ENCODE results near the gene PHPT1.
"Not testable (repeated sequence)": the region's sequence is repeated elsewhere in the genome, so short reads cannot be mapped to it uniquely, and the experiment has no call there.

Gene PHPT1

GRCh38 chr9:136823136-136824046 lies 25.8 kb upstream of the PHPT1 start:
- DNase-seq (ENCODE audit: low read depth, low spot score), result no peak

DNA sequence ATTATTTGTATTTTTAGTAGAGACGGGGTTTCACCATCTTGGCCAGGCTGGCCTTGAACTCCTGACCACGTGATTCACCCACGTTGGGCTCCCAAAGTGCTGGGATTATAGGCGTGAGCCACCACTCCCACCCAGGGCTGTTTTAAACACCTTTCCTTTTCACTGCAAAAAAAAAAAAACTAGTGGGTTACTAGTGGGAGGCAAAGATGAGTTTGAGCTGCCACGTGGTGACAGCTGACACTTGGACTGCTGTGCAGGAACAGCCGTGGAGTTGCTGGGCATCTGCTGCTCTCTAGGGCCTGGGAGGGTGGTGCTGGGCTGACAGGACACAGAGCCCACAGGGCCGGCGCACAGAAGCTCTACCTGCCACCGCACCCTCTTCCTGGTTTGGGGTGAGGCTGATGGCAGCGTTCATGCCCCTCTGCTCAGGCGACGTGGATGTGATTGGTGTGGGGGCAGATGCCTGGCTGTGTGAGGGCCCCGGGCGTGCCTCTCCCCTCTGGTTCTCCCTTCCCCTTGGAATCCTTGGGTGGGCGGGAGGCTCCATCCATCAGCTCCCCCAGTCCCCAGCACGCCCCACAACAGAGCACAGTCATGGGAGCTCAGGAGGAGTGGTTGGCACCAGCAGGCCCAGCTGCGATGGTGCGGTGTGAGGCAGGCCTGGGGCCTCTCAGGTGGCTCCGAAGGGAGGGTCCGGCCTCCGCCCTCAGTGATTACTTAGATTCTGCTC lies 24.5 kb upstream of the PHPT1 start:
- DNase-seq (ENCODE audit: low read depth, low spot score), result no peak

DNA sequence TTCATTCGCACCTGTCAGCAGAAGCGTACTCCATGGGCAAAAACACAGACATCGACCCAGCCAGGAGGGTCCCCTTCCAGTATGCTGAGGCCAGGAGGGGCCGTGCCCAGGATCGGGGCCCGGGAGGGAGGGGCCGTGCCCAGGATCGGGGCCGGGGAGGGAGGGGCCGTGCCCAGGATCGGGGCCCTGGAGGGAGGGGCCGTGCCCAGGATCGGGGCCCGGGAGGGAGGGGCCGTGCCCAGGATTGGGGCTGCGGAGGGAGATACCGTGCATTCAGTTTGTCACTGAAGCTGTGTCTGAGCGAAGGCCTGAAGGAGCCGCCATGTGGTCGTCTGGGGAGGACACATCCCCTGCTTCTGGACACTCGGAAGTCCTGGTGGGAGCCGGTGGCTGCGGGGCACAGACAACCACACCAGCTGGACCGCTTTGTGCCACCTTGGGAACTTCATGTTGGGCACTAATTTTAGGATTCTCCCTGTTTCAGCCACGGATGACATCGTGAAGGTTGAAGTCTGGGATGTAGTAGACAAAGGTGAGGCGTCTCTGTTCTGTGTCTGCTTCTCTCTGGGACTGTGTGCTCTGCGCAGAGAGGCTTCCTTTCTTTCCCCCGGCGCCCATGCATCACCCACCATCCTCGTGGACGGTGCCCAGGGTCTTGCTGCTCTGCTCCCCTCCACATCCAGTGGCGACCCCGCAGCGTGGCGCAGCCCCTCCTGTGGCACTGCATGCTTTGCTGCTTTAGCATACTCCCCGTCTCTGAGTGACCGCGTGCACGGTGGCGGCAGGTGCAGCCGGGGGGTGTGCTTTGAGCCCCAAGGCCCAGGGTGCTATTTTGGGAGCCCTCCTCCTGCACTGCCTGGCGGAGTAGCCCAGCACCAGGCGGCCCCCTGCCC lies 23.7 kb upstream of the PHPT1 start:
- no peak for DNase-seq (ENCODE audit: low read depth, low spot score)

GRCh38 chr9:136826188-136826541 lies 23.0 kb upstream of the PHPT1 start:
- DNase-seq (ENCODE audit: low read depth, low spot score), result no peak

- no peak for DNase-seq (ENCODE audit: low read depth, low spot score)
Observed at GRCh38 chr9:136826703-136827582, 22.3 kb upstream of the PHPT1 start.

GRCh38 chr9:136827794-136828473 lies 21.3 kb upstream of the PHPT1 start:
- no peak for DNase-seq (ENCODE audit: low read depth, low spot score)

GRCh38 chr9:136828474-136829140 lies 20.6 kb upstream of the PHPT1 start:
- no peak for DNase-seq (ENCODE audit: low read depth, low spot score)

GRCh38 chr9:136829412-136829811 lies 19.8 kb upstream of the PHPT1 start:
- no peak for DNase-seq (ENCODE audit: low read depth, low spot score)

DNA sequence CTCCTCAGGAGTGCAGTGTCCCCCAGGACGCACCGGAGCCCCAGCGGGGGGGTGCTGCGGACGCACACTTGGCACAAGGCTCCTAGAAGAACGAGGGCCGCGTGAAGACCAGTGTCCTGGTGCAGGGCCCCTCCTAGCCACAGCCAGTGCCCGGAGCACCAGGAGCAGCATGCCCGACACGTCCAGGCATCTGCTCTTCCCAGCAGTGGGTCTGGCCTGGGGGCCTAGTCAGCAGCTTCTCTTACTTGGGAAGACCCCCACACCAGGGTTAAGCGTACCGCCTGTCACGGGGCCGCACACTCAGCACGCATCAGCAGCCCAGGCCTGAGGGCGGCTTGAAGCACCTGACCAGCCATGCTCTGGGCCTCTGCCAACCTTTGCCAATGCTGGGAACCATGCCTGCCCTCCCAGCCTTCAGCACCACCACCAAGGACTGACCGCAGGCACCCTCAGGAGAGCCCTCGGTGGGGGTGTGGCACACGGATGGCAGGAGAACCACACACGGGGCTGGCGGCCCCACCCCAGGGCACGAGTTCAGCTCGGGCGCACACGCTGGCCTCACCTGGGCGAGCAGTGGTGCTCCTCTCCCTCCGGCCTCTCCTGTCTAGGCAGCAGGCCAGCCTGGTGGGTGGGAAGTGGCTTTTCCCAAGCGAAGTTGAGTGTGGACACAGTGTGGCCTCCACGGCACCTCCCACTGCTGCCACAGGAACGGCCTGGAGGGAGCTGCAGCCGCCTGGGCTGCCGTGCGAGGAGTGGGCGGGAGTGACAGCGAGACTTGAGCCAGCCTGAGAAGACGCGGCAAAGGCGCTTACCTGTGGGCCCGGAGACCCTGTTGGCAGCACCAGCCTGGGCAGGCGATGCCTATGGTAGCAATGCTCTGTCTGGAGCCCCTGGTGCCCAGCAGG lies 19.0 kb upstream of the PHPT1 start:
- no peak for DNase-seq (ENCODE audit: low read depth, low spot score)

DNA sequence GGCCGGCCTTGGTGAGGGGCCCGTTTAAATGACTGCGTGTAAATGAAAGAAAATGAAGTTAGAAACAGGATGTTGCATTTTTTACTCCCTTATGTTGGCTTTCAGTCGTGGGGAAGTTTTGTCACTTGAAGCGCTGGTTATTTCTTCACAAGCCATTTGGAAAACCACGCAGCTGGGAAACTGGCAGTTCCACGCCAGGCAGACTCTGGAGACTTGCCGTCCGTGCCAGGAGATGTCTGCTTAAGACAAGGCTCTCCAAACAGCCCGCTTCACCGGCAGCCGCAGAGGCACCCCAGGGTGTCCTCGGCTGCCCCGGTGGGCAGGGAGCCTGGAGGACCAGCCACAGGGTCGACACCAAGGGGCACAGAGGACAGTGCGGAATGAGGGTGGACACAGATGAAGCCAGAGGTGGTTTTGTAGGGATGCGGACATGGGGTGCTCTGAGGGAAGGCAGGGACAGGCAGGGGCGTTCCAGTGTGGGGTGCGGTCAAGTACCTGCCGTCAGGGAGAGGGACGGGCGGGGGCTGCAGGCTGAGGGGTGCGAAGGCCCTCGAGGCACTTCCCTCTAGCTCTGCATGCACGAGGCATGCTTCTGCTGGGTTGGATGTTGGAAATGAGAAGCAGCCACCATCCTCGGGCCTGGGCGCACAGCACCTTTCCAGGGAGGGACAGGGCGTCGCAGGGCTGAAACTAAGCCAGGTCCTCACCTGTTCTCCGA lies 18.0 kb upstream of the PHPT1 start:
- DNase-seq (ENCODE audit: low read depth, low spot score), result no peak

GRCh38 chr9:136831720-136832104 lies 17.5 kb upstream of the PHPT1 start:
- no peak for DNase-seq (ENCODE audit: low read depth, low spot score)

GRCh38 chr9:136832581-136832980 lies 16.6 kb upstream of the PHPT1 start:
- DNase-seq (ENCODE audit: low read depth, low spot score), result no peak

GRCh38 chr9:136833381-136834048 lies 15.7 kb upstream of the PHPT1 start:
- not testable (repeated sequence) for DNase-seq (ENCODE audit: low read depth, low spot score)

DNA sequence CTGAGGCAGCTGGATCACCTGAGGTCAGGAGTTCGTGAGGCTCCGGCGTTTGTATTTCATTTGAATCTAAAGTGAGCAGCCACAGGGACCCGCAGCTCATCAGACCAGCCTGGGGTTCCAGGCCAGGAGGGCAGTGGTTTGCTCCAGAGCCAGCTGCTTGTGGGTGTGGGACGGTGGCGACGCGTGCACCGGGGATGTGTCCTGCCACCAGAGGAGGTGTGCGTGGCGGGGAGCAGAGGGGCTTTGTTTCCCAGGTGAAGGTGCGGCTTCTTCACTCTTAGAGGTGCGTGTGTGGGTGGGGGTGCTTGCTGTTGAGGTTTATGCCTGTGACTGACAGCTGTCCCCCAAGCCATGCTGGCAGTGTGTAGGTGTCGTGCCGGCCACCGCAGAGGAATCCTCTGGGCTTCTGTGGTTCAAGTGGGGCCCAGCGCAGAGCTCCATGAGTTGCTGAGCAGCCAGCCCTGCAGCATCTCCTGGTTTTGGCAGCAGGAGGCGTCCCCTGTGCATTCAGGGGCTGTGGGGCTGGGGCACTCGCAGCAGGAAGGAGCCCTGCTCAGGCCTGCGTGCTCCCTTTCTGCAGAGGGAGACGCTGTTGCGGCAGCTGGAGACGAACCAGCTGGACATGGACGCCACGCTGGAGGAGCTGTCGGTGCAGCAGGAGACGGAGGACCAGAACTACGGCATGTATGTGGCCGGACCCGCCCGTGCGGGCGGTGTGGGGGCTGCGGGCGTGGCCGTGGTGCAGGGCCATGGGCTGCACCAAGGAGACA lies 13.9 kb upstream of the PHPT1 start:
- DNase-seq (ENCODE audit: low read depth, low spot score), result no peak

DNA sequence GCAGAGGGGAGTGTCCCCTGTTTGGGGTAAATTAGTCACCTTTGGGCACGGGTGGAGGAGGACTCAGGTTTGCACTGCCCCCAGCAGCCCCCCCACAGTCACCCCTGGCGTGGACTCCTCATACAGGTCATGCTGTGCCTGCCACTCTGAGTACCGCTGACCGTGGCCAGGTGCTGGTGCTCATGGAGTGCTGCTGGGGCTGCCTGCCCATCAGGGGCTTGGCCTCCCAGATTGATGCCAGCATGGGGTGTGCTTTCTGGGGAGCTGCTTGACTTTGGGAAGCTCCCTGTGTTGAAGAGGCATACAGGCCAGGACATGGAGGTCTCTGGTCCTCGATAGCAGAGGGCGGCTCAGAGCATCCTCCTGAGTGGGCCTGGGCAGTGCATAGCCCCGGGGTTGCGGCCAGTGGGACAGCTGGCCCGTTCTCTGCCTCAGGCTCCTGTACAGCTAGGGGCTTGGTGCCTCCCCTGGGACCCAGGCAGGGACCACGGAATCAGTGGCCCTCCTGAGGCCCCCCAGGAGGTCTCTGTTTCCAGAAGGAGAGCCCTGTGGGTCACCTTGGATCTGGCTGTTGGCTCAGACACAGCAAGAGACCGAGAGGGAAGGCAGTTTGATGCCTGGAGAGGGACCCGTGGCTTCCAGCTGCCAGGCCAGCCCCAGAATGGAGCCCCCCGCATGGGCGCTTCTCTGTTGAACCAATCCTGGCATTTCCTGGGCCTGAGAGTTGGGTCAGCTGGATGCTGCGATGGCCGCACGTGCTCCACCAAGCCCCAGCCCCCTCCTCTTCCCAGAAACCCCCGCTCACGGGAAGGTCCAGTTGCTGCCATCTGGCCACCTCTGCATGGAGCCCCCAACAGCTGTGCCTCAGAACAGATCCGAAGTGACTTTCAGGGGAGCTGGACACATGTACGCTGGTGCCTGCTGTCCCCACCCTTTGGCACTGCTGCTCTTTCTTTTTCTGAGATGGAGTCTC lies 13.0 kb upstream of the PHPT1 start:
- no peak for DNase-seq (ENCODE audit: low read depth, low spot score)
